ENCODE results near the gene GPR108.

The GPR108 gene

GRCh38 chr19:6720369-6721137, 16.8 kb downstream of the GPR108 start, which contains the start of gene C3:
Gene C3 (minus strand): TSS chr19:6720650. CDS start chr19:6720589, 61 bp downstream.
- no peaks in the 10 kb centered on the region for H3K9me3 ChIP-seq (ENCODE audit: severe bottlenecking)
- TF ChIP-seq CTCF (IDR thresholded peaks at IDR 0.05; ENCODE audit: poor library complexity, severe bottlenecking): no peak
- ATAC-seq (ENCODE audit: low read depth): peak; percentile 80
- peaks cover 13% of the 10 kb centered on the region for H3K36me3 ChIP-seq (ENCODE audit: low read depth)
- peak within 1 kb of the TSS; percentile 52 for H3K27ac ChIP-seq (ENCODE audit: poor library complexity, severe bottlenecking)
- peaks cover 23% of the 10 kb centered on the region for H3K4me1 ChIP-seq (ENCODE audit: insufficient read depth, poor library complexity, severe bottlenecking)
- H3K27me3 ChIP-seq (ENCODE audit: insufficient read depth, poor library complexity, severe bottlenecking): no peaks in the 10 kb centered on the region
- DNase-seq (ENCODE audit: low spot score): peak; percentile 83
- peak within 1 kb of the TSS; percentile 16 for H3K4me3 ChIP-seq (ENCODE audit: severe bottlenecking)

GRCh38 chr19:6719992-6720368, 17.4 kb downstream of the GPR108 start:
- no peak for ATAC-seq (ENCODE audit: low read depth)
- H3K36me3 ChIP-seq (ENCODE audit: low read depth): peaks cover 13% of the 10 kb centered on the region
- TF ChIP-seq CTCF (IDR thresholded peaks at IDR 0.05; ENCODE audit: poor library complexity, severe bottlenecking): no peak

GRCh38 chr19:6719540-6719861, 17.9 kb downstream of the GPR108 start:
- no peak for DNase-seq (ENCODE audit: low spot score)
- Histone ChIP-seq H3K27me3 (ENCODE audit: insufficient read depth, poor library complexity, severe bottlenecking) (no peaks in the 10 kb centered on the region), H3K4me3 (ENCODE audit: severe bottlenecking) (peak overlapping the region; percentile 16)

More at GRCh38 chr19:6719992-6720368, 17.4 kb downstream of the GPR108 start:
- no peaks in the 10 kb centered on the region for H3K27me3 ChIP-seq (ENCODE audit: insufficient read depth, poor library complexity, severe bottlenecking)
- peak overlapping the region; percentile 16 for H3K4me3 ChIP-seq (ENCODE audit: severe bottlenecking)
- no peaks in the 10 kb centered on the region for H3K9me3 ChIP-seq (ENCODE audit: severe bottlenecking)
- DNase-seq (ENCODE audit: low spot score): no peak
- H3K27ac ChIP-seq (ENCODE audit: poor library complexity, severe bottlenecking): peak overlapping the region; percentile 52
- H3K4me1 ChIP-seq (ENCODE audit: insufficient read depth, poor library complexity, severe bottlenecking): peaks cover 23% of the 10 kb centered on the region

GRCh38 chr19:6718741-6719539, 18.4 kb downstream of the GPR108 start:
- DNase-seq (ENCODE audit: low spot score): no peak
- Histone ChIP-seq H3K4me3 (ENCODE audit: severe bottlenecking) (peak overlapping the region; percentile 16), H3K9me3 (ENCODE audit: severe bottlenecking) (no peaks in the 10 kb centered on the region), H3K36me3 (ENCODE audit: low read depth) (peaks cover 13% of the 10 kb centered on the region), H3K27ac (ENCODE audit: poor library complexity, severe bottlenecking) (peak overlapping the region; percentile 52), H3K4me1 (ENCODE audit: insufficient read depth, poor library complexity, severe bottlenecking) (peaks cover 23% of the 10 kb centered on the region), H3K27me3 (ENCODE audit: insufficient read depth, poor library complexity, severe bottlenecking) (no peaks in the 10 kb centered on the region)
- no peak for TF ChIP-seq CTCF (IDR thresholded peaks at IDR 0.05; ENCODE audit: poor library complexity, severe bottlenecking)
- peak; percentile 37; the same call in 2 of the 3 replicates for ATAC-seq (ENCODE audit: low read depth)

More at GRCh38 chr19:6719540-6719861, 17.9 kb downstream of the GPR108 start:
- Histone ChIP-seq H3K4me1 (ENCODE audit: insufficient read depth, poor library complexity, severe bottlenecking) (peaks cover 23% of the 10 kb centered on the region), H3K27ac (ENCODE audit: poor library complexity, severe bottlenecking) (peak overlapping the region; percentile 52), H3K36me3 (ENCODE audit: low read depth) (peaks cover 13% of the 10 kb centered on the region), H3K9me3 (ENCODE audit: severe bottlenecking) (no peaks in the 10 kb centered on the region)
- no peak for TF ChIP-seq CTCF (IDR thresholded peaks at IDR 0.05; ENCODE audit: poor library complexity, severe bottlenecking)
- ATAC-seq (ENCODE audit: low read depth): no peak
